A673 (cell line): ENCODE data around the gene VPS13C. TPM values are rescaled to one million over a fixed set of nuclear protein-coding genes. Genes with fewer than 3 reads are reported as not detected.

Experiments used
- BruUV-seq: library from RNA; stranded (reverse); fragments of 400-500 nt; replicated peaks from 2 replicates; lab custom pipeline; 2021; lab: Mats Ljungman, UMichigan
- CTCF ChIA-PET: fragments of 300-600 bp; sonication (Branson Sonifier 250); formaldehyde crosslinking; loops from one replicate; lab custom pipeline; 2022; ENCODE audit warnings: antibody characterized with exemption; lab: Charles Lee
- POLR2A ChIA-PET: fragments of 300-600 bp; sonication (Branson Sonifier 250); formaldehyde crosslinking; loops from one replicate; lab custom pipeline; 2022; ENCODE audit warnings: antibody characterized with exemption; ENCODE audit not compliant: low non-redundant PET; lab: Charles Lee
- DNase-seq: peaks from one replicate; pipeline ENCODE4 v3.0.0-alpha.2; 2015; ENCODE audit warnings: low spot score
- H3K27ac ChIP-seq: fragments of 200-600 bp; sonication (generic); 2 replicates; pipeline ENCODE4 v1.5.1; 2016; ENCODE audit warnings: mixed run types, low read depth, mild to moderate bottlenecking, mixed read lengths, antibody characterized with exemption, low read length; ENCODE audit not compliant: poor library complexity, severe bottlenecking
- H3K27me3 ChIP-seq: fragments of 200-600 bp; sonication (generic); replicated peaks from 2 replicates; pipeline ENCODE4 v1.6.1; 2017; ENCODE audit warnings: mixed run types, low read depth, mild to moderate bottlenecking, mixed read lengths, antibody characterized with exemption, low read length; ENCODE audit not compliant: insufficient read depth, poor library complexity
- H3K36me3 ChIP-seq: fragments of 200-600 bp; sonication (generic); 2 replicates; pipeline ENCODE4 v1.6.1; 2016; ENCODE audit warnings: mixed run types, mild to moderate bottlenecking, mixed read lengths, antibody characterized with exemption, low read length; ENCODE audit not compliant: insufficient read depth, poor library complexity, severe bottlenecking
- H3K4me1 ChIP-seq: fragments of 200-600 bp; sonication (generic); 2 replicates; pipeline ENCODE4 v1.6.1; 2017; ENCODE audit warnings: mixed run types, mild to moderate bottlenecking, mixed read lengths, antibody characterized with exemption, low read length; ENCODE audit not compliant: insufficient read depth, poor library complexity, severe bottlenecking
- H3K4me3 ChIP-seq: fragments of 200-600 bp; sonication (generic); 2 replicates; pipeline ENCODE4 v1.5.1; 2016; ENCODE audit warnings: low read depth, mixed run types, mild to moderate bottlenecking, mixed read lengths, low read length; ENCODE audit not compliant: poor library complexity, severe bottlenecking
- H3K9me3 ChIP-seq: fragments of 200-600 bp; sonication (generic); 2 replicates; pipeline ENCODE4 v1.6.1; 2016; ENCODE audit warnings: mixed run types, low read depth, mild to moderate bottlenecking, mixed read lengths, antibody characterized with exemption, low read length; ENCODE audit not compliant: poor library complexity, severe bottlenecking
- CTCF ChIP-seq: fragments of 300-800, 200-600 bp; sonication (generic); conservative IDR thresholded peaks from 2 replicates; pipeline ENCODE4 v1.5.1; 2017; ENCODE audit warnings: low read depth, mild to moderate bottlenecking, antibody characterized with exemption, low read length, moderate library complexity, mixed read lengths
- EZH2 ChIP-seq: fragments of 200-600 bp; sonication (generic); IDR thresholded peaks from 2 replicates; pipeline ENCODE4 v1.6.1; 2017; ENCODE audit warnings: borderline replicate concordance, low read depth, mild to moderate bottlenecking, mixed read lengths, antibody characterized with exemption, low read length; ENCODE audit not compliant: poor library complexity, severe bottlenecking
- intact Hi-C: fragments of 100-400 bp; cut with micrococcal nuclease; formaldehyde crosslinking; loops from one replicate; pipeline ENCODE4 v1.10.0; 2022; ENCODE audit not compliant: unreplicated experiment
- total RNA-seq: library from RNA; stranded (reverse); gene quantifications from 2 replicates; pipeline ENCODE4 v1.2.3, GENCODE V29; 2021

Gene VPS13C
- total RNA-seq, 1 experiment from 2014 or later, result 31.0 TPM

- Histone ChIP-seq H3K9me3 (no peaks in the 10 kb centered on the region), H3K36me3 (no peaks in the 10 kb centered on the region), H3K4me3 (no peak overlapping the region), H3K27me3 (no peaks in the 10 kb centered on the region), H3K4me1 (no peaks in the 10 kb centered on the region), H3K27ac (no peak overlapping the region)
- POLR2A ChIA-PET, result interaction anchor here (0.7 kb wide), 2 partner anchors 107 to 891 kb away, joined by 4 to 6 read pairs; no protein-coding TSS in a partner anchor
- CTCF ChIA-PET, result no interaction called here
- no peak for TF ChIP-seq CTCF
- no peak for TF ChIP-seq EZH2
- BruUV-seq, result no TSS peak
- intact Hi-C loops, result no loop called here
- no peak for DNase-seq
Observed at GRCh38 chr15:62103431-62103830, 43.2 kb upstream of the VPS13C start.

- intact Hi-C loops, result no loop called here
- no peaks in the 10 kb centered on the region for H3K4me1 ChIP-seq
- peak; percentile 60 for DNase-seq
- ChIA-PET POLR2A (no interaction called here), CTCF (no interaction called here)
- H3K4me3 ChIP-seq, result no peak overlapping the region
- BruUV-seq, result no TSS peak
- peak overlapping the region; percentile 9 for H3K27ac ChIP-seq
- H3K9me3 ChIP-seq, result no peaks in the 10 kb centered on the region
- no peak for TF ChIP-seq EZH2
- TF ChIP-seq CTCF, result no peak
- H3K36me3 ChIP-seq, result no peaks in the 10 kb centered on the region
- no peaks in the 10 kb centered on the region for H3K27me3 ChIP-seq
Observed at GRCh38 chr15:62099094-62099601, 38.9 kb upstream of the VPS13C start.

GRCh38 chr15:62094388-62094787, 34.1 kb upstream of the VPS13C start:
- no peak for DNase-seq
- Histone ChIP-seq H3K27me3 (no peaks in the 10 kb centered on the region), H3K4me1 (no peaks in the 10 kb centered on the region), H3K27ac (no peak overlapping the region), H3K4me3 (no peak overlapping the region), H3K9me3 (no peaks in the 10 kb centered on the region), H3K36me3 (no peaks in the 10 kb centered on the region)
- CTCF ChIA-PET, result no interaction called here
- POLR2A ChIA-PET, result no interaction called here
- no TSS peak for BruUV-seq
- TF ChIP-seq EZH2 (no peak), CTCF (no peak)
- intact Hi-C loops, result no loop called here
